Trophoblast cell (in vitro differentiated cells and primary cell): ENCODE measurements around the gene FGF22.
"Not testable (repeated sequence)": the region's sequence is repeated elsewhere in the genome, so short reads cannot be mapped to it uniquely, and the experiment has no call there.

Experiments
- DNase-seq, 2 donors: peaks; one replicate each; pipeline ENCODE4 v3.0.0-alpha.2; 2016
- H2AFZ ChIP-seq: 2 replicates; pipeline ENCODE4 v1.6.1; 2013; ENCODE audit warnings: low read length, moderate library complexity, mild to moderate bottlenecking; ENCODE audit not compliant: insufficient read depth, poor library complexity
- H2AK5ac ChIP-seq: 2 replicates; pipeline ENCODE4 v1.6.1; 2013; ENCODE audit warnings: mild to moderate bottlenecking, low read length
- H2BK120ac ChIP-seq: 2 replicates; pipeline ENCODE4 v1.6.1; 2013; ENCODE audit warnings: low read length, mild to moderate bottlenecking, moderate library complexity; ENCODE audit not compliant: insufficient read depth, poor library complexity
- H2BK12ac ChIP-seq: 2 replicates; pipeline ENCODE4 v1.6.1; 2013; ENCODE audit warnings: mild to moderate bottlenecking, low read length, moderate library complexity
- H2BK5ac ChIP-seq: 2 replicates; pipeline ENCODE4 v1.6.1; 2013; ENCODE audit warnings: low read length, low read depth, moderate library complexity, mild to moderate bottlenecking; ENCODE audit not compliant: poor library complexity
- H3K14ac ChIP-seq: 2 replicates; pipeline ENCODE4 v1.6.1; 2013; ENCODE audit warnings: mild to moderate bottlenecking, low read length
- H3K18ac ChIP-seq: 2 replicates; pipeline ENCODE4 v1.6.1; 2013; ENCODE audit warnings: mild to moderate bottlenecking, low read length
- H3K23ac ChIP-seq: 2 replicates; pipeline ENCODE4 v1.6.1; 2013; ENCODE audit warnings: low read length
- H3K27ac ChIP-seq: 2 replicates; pipeline ENCODE4 v1.5.1; 2013; ENCODE audit warnings: low read depth, mild to moderate bottlenecking, inconsistent platforms, low read length, moderate library complexity
- H3K27me3 ChIP-seq: 2 replicates; pipeline ENCODE4 v1.6.1; 2013; ENCODE audit warnings: inconsistent platforms, mild to moderate bottlenecking, low read length, moderate library complexity; ENCODE audit not compliant: insufficient read depth
- H3K36me3 ChIP-seq, 2 experiments: 1 replicate in 1 of 2; 2 replicates in 1 of 2; pipeline ENCODE4 v1.6.1; 2013; ENCODE audit warnings: low read length in 2 of 2, mild to moderate bottlenecking in 2 of 2, moderate library complexity in 1 of 2; ENCODE audit not compliant: insufficient read depth in 2 of 2, control insufficient read depth in 1 of 2
- H3K4ac ChIP-seq: 2 replicates; pipeline ENCODE4 v1.6.1; 2013; ENCODE audit warnings: low read depth, mild to moderate bottlenecking, low read length, moderate library complexity
- H3K4me1 ChIP-seq, 2 experiments: 1 replicate in 1 of 2; 2 replicates in 1 of 2; pipeline ENCODE4 v1.6.1; 2013; ENCODE audit warnings: low read length in 2 of 2, mild to moderate bottlenecking in 2 of 2, moderate library complexity in 1 of 2; ENCODE audit not compliant: insufficient read depth in 2 of 2, control insufficient read depth in 1 of 2
- H3K4me2 ChIP-seq: 2 replicates; pipeline ENCODE4 v1.6.1; 2013; ENCODE audit warnings: inconsistent platforms, mild to moderate bottlenecking, low read length, moderate library complexity
- H3K4me3 ChIP-seq: 2 replicates; pipeline ENCODE4 v1.5.1; 2013; ENCODE audit warnings: mild to moderate bottlenecking, low read depth, low read length, inconsistent platforms
- H3K79me1 ChIP-seq: one replicate; pipeline ENCODE4 v1.6.1; 2013; ENCODE audit warnings: low read length
- H3K79me2 ChIP-seq: 2 replicates; pipeline ENCODE4 v1.6.1; 2013; ENCODE audit warnings: low read length, mild to moderate bottlenecking; ENCODE audit not compliant: control insufficient read depth, insufficient read depth, poor library complexity
- H3K9ac ChIP-seq: 2 replicates; pipeline ENCODE4 v1.6.1; 2013; ENCODE audit warnings: mild to moderate bottlenecking, low read length
- H3K9me3 ChIP-seq: 2 replicates; pipeline ENCODE4 v1.6.1; 2013; ENCODE audit warnings: low read depth, mild to moderate bottlenecking, control low read depth, inconsistent platforms, low read length; ENCODE audit not compliant: insufficient read depth
- H4K12ac ChIP-seq: 2 replicates; pipeline ENCODE4 v1.6.1; 2013; ENCODE audit warnings: low read depth, mild to moderate bottlenecking, low read length, moderate library complexity
- H4K8ac ChIP-seq: 2 replicates; pipeline ENCODE4 v1.6.1; 2013; ENCODE audit warnings: low read depth, mild to moderate bottlenecking, low read length, moderate library complexity
- H4K91ac ChIP-seq: one replicate; pipeline ENCODE4 v1.6.1; 2013; ENCODE audit warnings: low read depth, mild to moderate bottlenecking, low read length, moderate library complexity
- WGBS: extraction: QIAGEN DNeasy Blood & Tissue Kit; methylation state at CpG from one replicate; pipeline ENCODE4 v1.1.7; 2013; ENCODE audit warnings: missing lambda C conversion rate; ENCODE audit not compliant: insufficient read length, insufficient coverage; ENCODE audit errors: extremely low coverage; 5-methylcytosine and 5-hydroxymethylcytosine counted together

Gene FGF22

GRCh38 chr19:625257-625656 lies 14.4 kb upstream of the FGF22 start:
- H3K23ac ChIP-seq = no peak overlapping the region
- no CpG with 5 or more reads among the region's 5 CpGs for WGBS

DNA sequence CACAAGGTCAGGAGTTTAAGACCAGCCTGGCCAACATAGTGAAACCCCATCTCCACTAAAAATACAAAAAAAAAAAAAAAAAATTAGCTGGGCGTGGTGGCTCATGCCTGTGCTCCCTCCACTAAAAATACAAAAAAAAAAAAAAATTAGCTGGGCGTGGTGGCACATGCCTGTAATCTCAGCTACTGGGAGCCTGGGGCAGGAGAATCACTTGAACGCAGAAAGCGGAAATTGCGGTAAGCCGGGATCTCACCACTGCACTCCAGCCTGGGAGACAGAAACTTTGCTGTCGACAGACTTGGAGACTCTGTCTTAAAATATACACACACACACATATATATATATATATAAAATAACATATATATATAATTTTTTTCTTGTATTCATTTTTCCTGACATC lies 13.1 kb upstream of the FGF22 start:
- not testable (repeated sequence) for H3K23ac ChIP-seq, H2BK12ac ChIP-seq, H3K27me3 ChIP-seq, H4K8ac ChIP-seq, H4K12ac ChIP-seq, H3K4me2 ChIP-seq, H2AK5ac ChIP-seq, H3K9ac ChIP-seq, H3K4ac ChIP-seq, DNase-seq, H4K91ac ChIP-seq, H3K14ac ChIP-seq, H2BK5ac ChIP-seq, H3K79me1 ChIP-seq, H3K4me3 ChIP-seq, H3K18ac ChIP-seq, H3K27ac ChIP-seq, H3K4me1 ChIP-seq, H3K79me2 ChIP-seq, H3K9me3 ChIP-seq, H2AFZ ChIP-seq, H2BK120ac ChIP-seq
- peaks cover 48 to 53% of the 10 kb centered on the region in 2 experiments for H3K36me3 ChIP-seq
- no CpG with 5 or more reads among the region's 7 CpGs for whole genome bisulfite sequencing

More at GRCh38 chr19:625257-625656, 14.4 kb upstream of the FGF22 start:
- Histone ChIP-seq H3K18ac (no peak overlapping the region), H4K91ac (no peak overlapping the region), H2BK12ac (no peak overlapping the region), H2AK5ac (no peak overlapping the region), H3K79me2 (no peaks in the 10 kb centered on the region), H2AFZ (no peak overlapping the region), H3K27ac (no peak overlapping the region), H3K27me3 (no peaks in the 10 kb centered on the region), H2BK5ac (no peak overlapping the region), H3K4ac (no peak overlapping the region), H4K12ac (no peak overlapping the region), H3K4me2 (no peak overlapping the region), H2BK120ac (no peak overlapping the region), H3K9ac (no peak overlapping the region), H4K8ac (no peak overlapping the region), H3K36me3 (peaks cover 56 to 60% of the 10 kb centered on the region in 2 experiments), H3K4me1 (no peaks in the 10 kb centered on the region), H3K4me3 (no peak overlapping the region), H3K9me3 (no peaks in the 10 kb centered on the region), H3K79me1 (no peaks in the 10 kb centered on the region), H3K14ac (no peak overlapping the region)
- DNase-seq = no peak

DNA sequence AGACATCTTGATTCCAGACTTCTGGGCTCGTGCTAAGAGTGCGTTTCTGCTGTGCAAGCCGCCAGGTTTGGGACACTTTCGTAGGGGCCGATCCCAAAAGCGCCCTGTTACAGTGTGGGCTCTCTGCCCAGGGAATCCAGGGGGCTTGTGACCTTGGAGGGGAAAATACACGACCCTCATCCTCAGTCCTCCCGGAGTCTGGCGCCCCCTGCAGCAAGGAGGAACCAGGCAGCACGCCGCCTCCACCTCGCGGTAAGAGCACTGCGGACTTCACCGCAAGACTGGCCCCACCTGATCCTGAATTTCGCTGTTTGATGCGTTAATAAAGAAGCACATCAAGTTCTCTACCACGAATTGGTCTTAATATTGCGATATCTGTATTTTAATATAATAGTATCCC lies 11.5 kb upstream of the FGF22 start:
- H3K27me3 ChIP-seq = no peaks in the 10 kb centered on the region
- no peak overlapping the region for H4K12ac ChIP-seq
- H2AK5ac ChIP-seq = no peak overlapping the region
- H2BK5ac ChIP-seq = no peak overlapping the region
- no peak overlapping the region for H3K4ac ChIP-seq
- DNase-seq = no peak
- H3K18ac ChIP-seq = no peak overlapping the region
- no peak overlapping the region for H3K4me2 ChIP-seq
- H3K4me3 ChIP-seq = no peak overlapping the region
- no peak overlapping the region for H4K91ac ChIP-seq
- H3K9me3 ChIP-seq = peaks cover 2% of the 10 kb centered on the region
- no peak overlapping the region for H2AFZ ChIP-seq
- H3K79me2 ChIP-seq = peaks cover 4% of the 10 kb centered on the region
- H2BK12ac ChIP-seq = no peak overlapping the region
- peaks cover 33 to 37% of the 10 kb centered on the region in 2 experiments for H3K36me3 ChIP-seq
- H3K23ac ChIP-seq = no peak overlapping the region
- H3K14ac ChIP-seq = no peak overlapping the region
- no peak overlapping the region for H4K8ac ChIP-seq
- H3K27ac ChIP-seq = no peak overlapping the region
- peaks cover 6% of the 10 kb centered on the region for H3K79me1 ChIP-seq
- no peak overlapping the region for H2BK120ac ChIP-seq
- no CpG with 5 or more reads among the region's 19 CpGs for WGBS
- H3K9ac ChIP-seq = no peak overlapping the region
- H3K4me1 ChIP-seq = peaks cover 5 to 8% of the 10 kb centered on the region in 2 experiments

DNA sequence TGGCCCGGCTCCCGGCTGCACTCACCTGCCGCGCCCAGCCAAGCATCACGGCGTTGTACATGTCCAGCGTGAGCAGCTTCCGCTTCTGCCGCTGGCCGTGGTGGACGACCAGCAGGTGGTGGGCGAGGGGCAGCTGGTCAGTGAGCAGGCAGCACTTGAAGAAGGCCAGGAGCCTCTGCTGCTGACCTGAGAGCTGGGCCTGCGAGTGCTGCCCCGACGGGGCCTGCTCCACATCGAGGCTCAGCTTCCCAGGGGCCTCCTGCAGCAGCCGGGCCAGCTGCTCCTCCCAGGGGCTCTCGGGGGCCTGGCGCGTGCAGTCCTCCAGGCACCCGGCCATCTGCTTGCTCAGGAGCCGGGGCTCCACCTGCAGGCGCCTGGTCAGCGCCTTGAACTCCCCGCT lies 10.2 kb upstream of the FGF22 start:
- no CpG with 5 or more reads among the region's 25 CpGs for WGBS
- Histone ChIP-seq H3K36me3 (peaks cover 25 to 30% of the 10 kb centered on the region in 2 experiments), H3K4me1 (peaks cover 10 to 15% of the 10 kb centered on the region in 2 experiments)
- H3K79me1 ChIP-seq, DNase-seq, H2BK5ac ChIP-seq, H2BK120ac ChIP-seq, H3K4me3 ChIP-seq, H3K79me2 ChIP-seq, H3K4ac ChIP-seq, H2AK5ac ChIP-seq, H3K27ac ChIP-seq, H4K12ac ChIP-seq, H3K4me2 ChIP-seq, H3K9ac ChIP-seq, H3K23ac ChIP-seq, H2AFZ ChIP-seq, H4K91ac ChIP-seq, H3K18ac ChIP-seq, H2BK12ac ChIP-seq, H3K14ac ChIP-seq, H3K27me3 ChIP-seq, H4K8ac ChIP-seq, H3K9me3 ChIP-seq: not testable (repeated sequence)
